ENCODE data around the gene BABAM2.

DNA sequence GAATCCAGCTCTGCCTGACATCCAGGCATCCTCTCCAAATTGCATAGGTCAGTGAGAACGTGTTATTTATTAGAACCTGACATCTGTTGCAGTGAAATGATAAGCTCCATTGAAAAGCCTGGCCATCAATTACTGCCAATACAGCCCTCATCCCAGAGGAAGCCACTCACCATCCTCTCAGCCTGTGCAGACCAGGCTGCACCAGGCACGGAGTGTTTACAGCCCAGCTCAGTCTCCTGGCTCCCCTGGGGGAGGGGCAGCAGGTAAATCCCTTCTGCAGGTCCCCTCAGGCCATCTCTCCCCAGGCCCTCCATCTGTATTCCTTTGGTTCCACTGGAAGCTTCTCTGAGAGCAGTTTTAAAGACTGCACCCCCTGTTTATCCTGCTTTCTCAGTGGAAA is 419.6 kb downstream of the BABAM2 start:
- no peak for TF ChIP-seq POLR2AphosphoS5 (IDR thresholded peaks at IDR 0.05; ENCODE audit: control insufficient read depth, insufficient read depth, low read depth, low read length)
- TF ChIP-seq, protein P1, sequence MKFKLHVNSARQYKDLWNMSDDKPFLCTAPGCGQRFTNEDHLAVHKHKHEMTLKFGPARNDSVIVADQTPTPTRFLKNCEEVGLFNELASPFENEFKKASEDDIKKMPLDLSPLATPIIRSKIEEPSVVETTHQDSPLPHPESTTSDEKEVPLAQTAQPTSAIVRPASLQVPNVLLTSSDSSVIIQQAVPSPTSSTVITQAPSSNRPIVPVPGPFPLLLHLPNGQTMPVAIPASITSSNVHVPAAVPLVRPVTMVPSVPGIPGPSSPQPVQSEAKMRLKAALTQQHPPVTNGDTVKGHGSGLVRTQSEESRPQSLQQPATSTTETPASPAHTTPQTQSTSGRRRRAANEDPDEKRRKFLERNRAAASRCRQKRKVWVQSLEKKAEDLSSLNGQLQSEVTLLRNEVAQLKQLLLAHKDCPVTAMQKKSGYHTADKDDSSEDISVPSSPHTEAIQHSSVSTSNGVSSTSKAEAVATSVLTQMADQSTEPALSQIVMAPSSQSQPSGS (CRISPR knock-in tag; IDR thresholded peaks at IDR 0.05), result no peak
- TF ChIP-seq, protein P2, sequence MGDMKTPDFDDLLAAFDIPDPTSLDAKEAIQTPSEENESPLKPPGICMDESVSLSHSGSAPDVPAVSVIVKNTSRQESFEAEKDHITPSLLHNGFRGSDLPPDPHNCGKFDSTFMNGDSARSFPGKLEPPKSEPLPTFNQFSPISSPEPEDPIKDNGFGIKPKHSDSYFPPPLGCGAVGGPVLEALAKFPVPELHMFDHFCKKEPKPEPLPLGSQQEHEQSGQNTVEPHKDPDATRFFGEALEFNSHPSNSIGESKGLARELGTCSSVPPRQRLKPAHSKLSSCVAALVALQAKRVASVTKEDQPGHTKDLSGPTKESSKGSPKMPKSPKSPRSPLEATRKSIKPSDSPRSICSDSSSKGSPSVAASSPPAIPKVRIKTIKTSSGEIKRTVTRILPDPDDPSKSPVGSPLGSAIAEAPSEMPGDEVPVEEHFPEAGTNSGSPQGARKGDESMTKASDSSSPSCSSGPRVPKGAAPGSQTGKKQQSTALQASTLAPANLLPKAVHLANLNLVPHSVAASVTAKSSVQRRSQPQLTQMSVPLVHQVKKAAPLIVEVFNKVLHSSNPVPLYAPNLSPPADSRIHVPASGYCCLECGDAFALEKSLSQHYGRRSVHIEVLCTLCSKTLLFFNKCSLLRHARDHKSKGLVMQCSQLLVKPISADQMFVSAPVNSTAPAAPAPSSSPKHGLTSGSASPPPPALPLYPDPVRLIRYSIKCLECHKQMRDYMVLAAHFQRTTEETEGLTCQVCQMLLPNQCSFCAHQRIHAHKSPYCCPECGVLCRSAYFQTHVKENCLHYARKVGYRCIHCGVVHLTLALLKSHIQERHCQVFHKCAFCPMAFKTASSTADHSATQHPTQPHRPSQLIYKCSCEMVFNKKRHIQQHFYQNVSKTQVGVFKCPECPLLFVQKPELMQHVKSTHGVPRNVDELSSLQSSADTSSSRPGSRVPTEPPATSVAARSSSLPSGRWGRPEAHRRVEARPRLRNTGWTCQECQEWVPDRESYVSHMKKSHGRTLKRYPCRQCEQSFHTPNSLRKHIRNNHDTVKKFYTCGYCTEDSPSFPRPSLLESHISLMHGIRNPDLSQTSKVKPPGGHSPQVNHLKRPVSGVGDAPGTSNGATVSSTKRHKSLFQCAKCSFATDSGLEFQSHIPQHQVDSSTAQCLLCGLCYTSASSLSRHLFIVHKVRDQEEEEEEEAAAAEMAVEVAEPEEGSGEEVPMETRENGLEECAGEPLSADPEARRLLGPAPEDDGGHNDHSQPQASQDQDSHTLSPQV (IDR thresholded peaks at IDR 0.05), result no peak
- TF ChIP-seq EHMT2 (IDR thresholded peaks at IDR 0.05), result no peak
- no peak for TF ChIP-seq ZNF41 (CRISPR knock-in tag; conservative IDR thresholded peaks at IDR 0.05)
- no peak for TF ChIP-seq ZNF76 (CRISPR knock-in tag; IDR thresholded peaks at IDR 0.05; ENCODE audit: borderline replicate concordance)
- TF ChIP-seq RBM22 (IDR thresholded peaks at IDR 0.05; ENCODE audit: low read depth, low read length, poor library complexity, severe bottlenecking), result no peak
- no peak for TF ChIP-seq CAMTA2 (CRISPR knock-in tag; conservative IDR thresholded peaks at IDR 0.05)
- TF ChIP-seq XRCC5 (IDR thresholded peaks at IDR 0.05; ENCODE audit: low read depth, low read length), result no peak
